Mononuclear cell (primary cell): ENCODE results near the gene FAM83E. TPM values are rescaled to one million over a fixed set of nuclear protein-coding genes. Genes with fewer than 3 reads are reported as not detected.

ENCODE experiments used
- total RNA-seq: library from RNA; depleted of rRNA; stranded (reverse); fragments of >200 nt; gene quantifications from one replicate; pipeline ENCODE4 v1.2.3, GENCODE V29; 2012

Gene FAM83E
- total RNA-seq, 1 donor = 0.73 TPM

Other genes starting within 250 kb of the FAM83E start
- gene KDELR1, start 223.5 kb downstream of the FAM83E start, total RNA-seq = 20.0 TPM
- gene GRIN2D, start 221.4 kb downstream of the FAM83E start, total RNA-seq = 0.10 TPM
- 15.2 TPM for gene GRWD1, start 169.1 kb downstream of the FAM83E start, total RNA-seq
- 1.7 TPM for gene KCNJ14, start 159.5 kb downstream of the FAM83E start, total RNA-seq
- 14.9 TPM for gene CYTH2, start 145.7 kb downstream of the FAM83E start, total RNA-seq
- gene LMTK3, start 103.2 kb downstream of the FAM83E start, total RNA-seq = 1.5 TPM
- gene SULT2B1, start 62.9 kb downstream of the FAM83E start, total RNA-seq = not detected
- gene SPACA4, start 8.3 kb downstream of the FAM83E start, total RNA-seq = not detected
- 2,431 TPM for gene RPL18, start 4.1 kb upstream of the FAM83E start, total RNA-seq
- 4.5 TPM for gene SPHK2, start 4.4 kb upstream of the FAM83E start, total RNA-seq
- gene DBP, start 22.3 kb upstream of the FAM83E start, total RNA-seq = 28.2 TPM
- 2.4 TPM for gene CA11, start 31.1 kb upstream of the FAM83E start, total RNA-seq
- 0.63 TPM for gene NTN5, start 57.9 kb upstream of the FAM83E start, total RNA-seq
- not detected for gene FUT2, start 80.9 kb upstream of the FAM83E start, total RNA-seq
- gene MAMSTR, start 104.6 kb upstream of the FAM83E start, total RNA-seq = 0.10 TPM
- gene RASIP1, start 125.5 kb upstream of the FAM83E start, total RNA-seq = 0.10 TPM
- not detected for gene IZUMO1, start 131.8 kb upstream of the FAM83E start, total RNA-seq
- gene FUT1, start 137.6 kb upstream of the FAM83E start, total RNA-seq = not detected
- gene FGF21, start 140.4 kb upstream of the FAM83E start, total RNA-seq = not detected
- gene BCAT2, start 196.0 kb upstream of the FAM83E start, total RNA-seq = 3.9 TPM
- gene HSD17B14, start 221.4 kb upstream of the FAM83E start, total RNA-seq = 0.42 TPM